GM18870 (cell line): ENCODE measurements around the gene COPS6.
"Not testable (repeated sequence)": the region's sequence is repeated elsewhere in the genome, so short reads cannot be mapped to it uniquely, and the experiment has no call there.

Experiments
- ATAC-seq: cut with Tn5 transposase; IDR thresholded peaks from one replicate; pipeline ENCODE4 v1.9.1; 2021; ENCODE audit warnings: moderate library complexity; ENCODE audit not compliant: unreplicated experiment

COPS6 gene

DNA sequence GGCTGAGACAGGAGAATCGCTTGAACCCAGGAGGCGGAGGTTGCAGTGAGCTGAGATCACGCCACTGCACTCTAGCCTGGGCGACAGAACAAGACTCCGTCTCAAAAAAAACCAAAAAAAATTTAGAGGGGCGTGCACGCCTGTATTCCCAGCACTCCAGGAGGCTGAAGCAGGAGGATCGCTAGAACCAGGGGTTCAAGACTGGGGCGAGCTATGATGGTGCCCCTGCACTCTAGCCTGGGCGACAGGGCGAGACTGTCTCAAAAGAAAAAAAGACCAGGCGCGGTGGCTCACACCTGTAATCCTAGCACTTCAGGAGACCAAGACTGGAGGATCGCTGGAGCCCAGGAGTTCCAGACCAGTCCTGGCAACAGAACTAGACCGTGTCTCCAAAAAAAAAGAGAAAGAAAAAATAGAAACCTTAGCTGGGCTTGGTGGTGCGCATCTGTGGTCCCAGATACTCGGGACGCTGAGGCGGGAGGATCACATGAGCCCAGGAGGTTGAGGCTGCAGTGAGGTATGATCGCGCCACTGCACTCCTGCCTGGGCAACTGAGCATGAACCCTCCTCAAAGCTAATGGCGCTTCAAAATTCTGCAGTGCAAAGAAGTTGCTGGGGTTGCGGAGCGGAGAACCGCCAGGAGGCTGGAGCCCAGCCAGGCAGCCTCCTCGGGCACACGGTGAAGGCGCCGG lies 37.6 kb downstream of the COPS6 start:
- peak; percentile 23 for ATAC-seq

GRCh38 chr7:100126931-100127865 lies 38.4 kb downstream of the COPS6 start, which contains the start of gene MBLAC1:
TSS of gene MBLAC1 (plus strand) at chr7:100126967. CDS start at chr7:100127396, 429 bp downstream.
- ATAC-seq, result peak; percentile 44

- no peak for ATAC-seq
These were observed 39.3 kb downstream of the COPS6 start for GRCh38 chr7:100127866-100128636.

GRCh38 chr7:100128637-100128963 lies 39.8 kb downstream of the COPS6 start:
- no peak for ATAC-seq

- not testable (repeated sequence) for ATAC-seq
These were observed 41.4 kb downstream of the COPS6 start for GRCh38 chr7:100130220-100130607.

DNA sequence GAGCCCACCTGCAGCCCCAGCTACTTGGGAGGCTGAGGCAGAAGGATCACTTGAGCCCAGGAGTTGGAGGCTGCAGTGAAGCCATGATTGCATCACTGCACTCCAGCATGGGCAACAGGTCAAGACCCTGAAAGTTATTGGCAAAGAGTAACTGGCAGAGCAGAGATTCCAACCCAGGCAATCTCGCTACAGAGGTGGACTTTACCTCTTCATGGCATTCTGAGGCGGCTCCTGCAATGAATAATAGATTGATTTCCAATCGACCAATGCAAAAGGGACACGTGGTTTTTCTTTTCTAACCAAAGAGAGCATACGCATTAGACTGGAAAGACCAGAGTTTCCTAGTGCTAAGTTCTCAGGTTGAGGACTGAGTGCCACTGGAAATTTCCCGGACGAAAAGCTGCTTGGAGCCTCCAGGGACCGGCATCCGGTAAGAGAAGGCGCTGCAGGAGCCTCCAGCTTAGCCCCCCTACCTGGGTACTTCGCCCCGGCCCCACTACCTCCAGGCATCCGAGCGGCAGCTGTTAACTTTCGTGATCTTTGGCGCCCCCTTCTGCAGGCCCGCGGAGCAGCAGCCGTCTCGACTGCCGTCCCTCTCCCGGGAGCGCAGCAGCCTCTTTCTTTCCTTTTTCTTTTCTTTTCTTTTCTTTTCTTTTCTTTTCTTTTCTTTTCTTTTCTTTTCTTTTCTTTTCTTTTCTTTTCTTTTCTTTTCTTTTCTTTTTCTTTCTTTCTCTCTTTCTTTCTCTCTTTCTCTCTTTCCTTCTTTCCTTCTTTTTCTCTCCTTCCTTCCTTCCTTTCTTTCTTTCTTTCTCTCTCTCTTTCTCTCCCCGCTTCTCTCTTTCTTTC lies 42.1 kb downstream of the COPS6 start:
- ATAC-seq, result no peak

- no peak for ATAC-seq
These were observed 43.4 kb downstream of the COPS6 start for GRCh38 chr7:100132126-100132525.

DNA sequence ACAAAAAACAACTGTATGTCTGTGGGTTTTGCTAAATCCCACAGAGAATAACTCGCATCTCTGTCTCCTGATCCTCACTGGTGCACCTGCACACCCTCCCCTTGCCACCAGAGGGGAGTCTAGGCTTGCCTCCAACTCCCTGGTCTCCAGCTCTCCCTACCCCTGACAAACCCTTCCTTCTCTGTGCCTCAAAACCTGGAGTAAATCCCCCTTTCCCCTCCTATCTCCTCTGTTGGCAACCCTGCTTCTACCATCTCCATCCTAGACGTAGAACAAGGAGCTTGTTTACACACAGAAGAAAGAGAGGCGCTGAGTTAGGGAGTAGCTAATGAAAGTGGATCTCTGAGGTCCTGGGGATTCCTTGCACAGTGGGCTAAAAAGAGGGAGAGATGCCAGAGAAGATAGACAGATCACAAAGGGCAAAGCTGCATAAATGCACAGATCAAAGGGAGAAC lies 44.0 kb downstream of the COPS6 start:
- no peak for ATAC-seq

GRCh38 chr7:100137851-100138760 lies 49.3 kb downstream of the COPS6 start:
- ATAC-seq, result no peak

DNA sequence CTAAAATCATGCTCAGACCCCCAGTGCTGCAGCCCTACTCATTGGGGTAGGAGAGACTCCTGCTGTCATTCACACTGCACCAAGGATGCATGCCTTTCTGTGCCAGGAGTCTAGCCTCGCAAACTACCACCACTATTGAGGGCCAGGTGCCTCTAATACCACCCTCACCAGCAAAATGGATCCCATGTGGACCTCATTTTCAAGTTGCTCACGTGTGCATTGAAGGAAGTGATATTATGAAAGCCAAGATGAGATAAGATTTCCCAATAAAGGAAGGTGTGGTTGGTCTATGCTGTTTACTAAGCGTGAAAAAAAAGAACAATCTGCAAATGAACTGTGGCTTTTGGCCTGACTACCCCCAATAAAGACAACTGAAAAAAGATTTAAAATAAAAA lies 52.8 kb downstream of the COPS6 start:
- no peak for ATAC-seq
